NCI-H524 treated with DMSO at 0.1 percent for 48 hours (cell line): Measurements from ENCODE around the gene SLC22A3.
"Not testable (repeated sequence)": the region's sequence is repeated elsewhere in the genome, so short reads cannot be mapped to it uniquely, and the experiment has no call there.

Source experiments
- DNase-seq: peaks from one replicate; lab custom pipeline; 2025; lab: John Stamatoyannopoulos, UW

SLC22A3 gene

DNA sequence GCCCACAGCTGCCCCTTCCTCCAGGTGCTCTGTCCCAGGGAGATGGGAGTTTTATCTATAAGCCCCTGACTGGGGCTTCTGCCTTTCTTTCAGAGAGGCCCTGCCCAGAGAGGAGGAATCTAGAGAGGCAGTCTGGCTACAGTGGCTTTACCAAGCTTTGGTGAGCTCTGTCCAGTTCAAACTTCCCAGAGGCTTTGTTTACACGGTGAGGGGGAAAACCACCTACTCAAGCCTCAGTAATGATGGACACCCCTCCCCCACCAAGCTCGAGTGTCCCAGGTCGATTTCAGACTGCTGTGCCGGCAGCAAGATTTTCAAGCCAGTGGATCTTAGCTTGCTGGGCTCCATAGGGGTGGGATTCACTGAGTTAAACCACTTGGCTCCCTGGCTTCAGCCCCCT, 25.4 kb downstream of the SLC22A3 start:
- not testable (repeated sequence) for DNase-seq

GRCh38 chr6:160374836-160375560, 26.8 kb downstream of the SLC22A3 start:
- no peak for DNase-seq

- no peak for DNase-seq
Measured at GRCh38 chr6:160375561-160375949, 27.4 kb downstream of the SLC22A3 start.

GRCh38 chr6:160376445-160376844, 28.3 kb downstream of the SLC22A3 start:
- DNase-seq = no peak

DNA sequence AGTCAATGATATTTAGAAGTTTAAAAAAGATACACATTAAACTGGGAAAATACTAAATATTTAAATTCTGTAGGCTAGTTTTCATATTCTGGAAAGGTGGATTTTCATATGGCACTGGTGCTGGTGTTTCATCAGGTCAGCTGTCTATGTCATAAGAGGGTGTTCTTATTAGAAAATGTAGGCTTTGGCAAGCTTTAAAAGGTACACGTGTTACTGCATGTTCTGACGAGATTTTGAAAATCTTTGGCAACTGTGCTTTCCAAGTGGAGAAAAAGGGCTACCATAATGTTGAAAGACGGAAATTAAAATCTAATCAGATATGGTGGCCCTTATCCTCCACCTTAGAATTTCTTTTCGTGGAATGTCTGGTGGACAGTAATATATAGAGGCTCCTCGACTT, 30.0 kb downstream of the SLC22A3 start:
- no peak for DNase-seq

- no peak for DNase-seq
Measured at GRCh38 chr6:160378882-160379281, 30.7 kb downstream of the SLC22A3 start.

DNA sequence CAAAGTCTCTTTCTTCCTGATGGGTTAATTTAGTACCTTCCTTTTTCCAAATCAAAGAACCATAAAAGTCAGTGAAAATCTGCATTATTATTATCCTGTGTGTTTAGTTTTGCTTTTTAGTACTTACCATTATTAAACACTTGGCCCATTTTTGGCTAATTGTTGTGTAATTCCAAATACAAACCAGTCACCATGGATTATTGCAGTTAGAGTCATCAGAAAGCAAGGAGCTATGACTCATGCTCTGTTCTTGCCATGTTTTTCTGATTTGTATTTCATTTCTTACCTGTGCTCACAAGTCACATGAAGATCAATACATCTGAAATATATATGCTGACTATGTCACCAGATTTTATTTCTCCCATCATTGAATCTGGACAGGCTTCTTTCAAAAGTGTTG, 31.3 kb downstream of the SLC22A3 start:
- no peak for DNase-seq

DNA sequence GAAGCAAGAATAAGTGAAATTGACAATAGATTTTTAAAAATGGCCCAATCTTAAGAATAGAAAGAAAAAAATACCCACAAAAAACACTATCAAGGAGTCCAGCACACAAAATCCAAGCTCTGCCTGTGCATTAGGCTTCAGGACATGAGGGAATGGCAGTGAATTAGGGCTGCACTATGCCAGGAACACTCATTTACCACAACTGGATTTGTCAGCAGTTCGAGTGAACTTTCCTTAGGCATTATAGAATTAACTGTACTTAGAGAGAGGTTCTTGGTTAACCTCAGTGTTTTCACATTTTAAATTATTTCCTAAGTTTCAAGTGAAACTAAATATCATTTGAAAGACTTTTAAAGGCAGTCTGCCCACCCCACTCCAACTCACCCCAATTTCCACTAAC, 34.8 kb downstream of the SLC22A3 start:
- no peak for DNase-seq

GRCh38 chr6:160386869-160387530, 38.8 kb downstream of the SLC22A3 start:
- no peak for DNase-seq

- DNase-seq = no peak
Measured at GRCh38 chr6:160387916-160388643, 39.9 kb downstream of the SLC22A3 start.

GRCh38 chr6:160388922-160389321, 40.7 kb downstream of the SLC22A3 start:
- no peak for DNase-seq

DNA sequence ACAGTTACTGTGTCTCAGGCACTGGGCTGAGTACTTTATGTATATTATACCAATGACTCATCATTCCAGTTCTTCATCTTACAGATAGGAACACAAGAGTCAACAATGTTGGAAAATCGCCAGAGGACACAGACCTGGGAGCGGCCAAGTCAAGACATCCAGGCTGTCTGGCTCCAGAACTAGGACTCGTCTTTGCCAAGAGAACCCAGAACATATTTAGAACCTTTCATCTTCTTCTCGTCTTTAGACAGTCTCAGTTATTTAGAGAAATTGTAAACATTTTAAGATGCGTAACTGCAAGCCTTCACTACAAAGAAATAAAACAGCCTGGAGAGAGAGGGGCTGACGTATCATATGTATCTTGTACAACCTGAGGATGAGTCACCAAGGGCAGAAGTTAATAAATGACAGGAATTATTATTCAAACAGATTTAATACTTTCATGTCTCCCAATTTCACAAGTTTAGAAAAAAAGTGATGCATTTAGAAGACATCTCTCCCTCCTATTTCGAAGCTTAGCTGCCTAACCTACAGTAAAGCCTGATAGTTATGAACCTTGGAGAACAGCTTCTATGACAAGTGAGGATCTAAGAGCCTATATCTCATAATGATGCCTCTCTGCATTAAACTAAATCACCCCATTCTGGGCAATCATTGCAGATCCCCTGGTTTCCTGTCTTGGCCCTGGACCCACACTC, 43.4 kb downstream of the SLC22A3 start:
- no peak for DNase-seq

- DNase-seq = not testable (repeated sequence)
Measured at GRCh38 chr6:160393442-160393841, 45.3 kb downstream of the SLC22A3 start.

- no peak for DNase-seq
Measured at GRCh38 chr6:160393891-160394653, 45.9 kb downstream of the SLC22A3 start.

- DNase-seq = no peak
Measured at GRCh38 chr6:160394654-160395035, 46.5 kb downstream of the SLC22A3 start.

DNA sequence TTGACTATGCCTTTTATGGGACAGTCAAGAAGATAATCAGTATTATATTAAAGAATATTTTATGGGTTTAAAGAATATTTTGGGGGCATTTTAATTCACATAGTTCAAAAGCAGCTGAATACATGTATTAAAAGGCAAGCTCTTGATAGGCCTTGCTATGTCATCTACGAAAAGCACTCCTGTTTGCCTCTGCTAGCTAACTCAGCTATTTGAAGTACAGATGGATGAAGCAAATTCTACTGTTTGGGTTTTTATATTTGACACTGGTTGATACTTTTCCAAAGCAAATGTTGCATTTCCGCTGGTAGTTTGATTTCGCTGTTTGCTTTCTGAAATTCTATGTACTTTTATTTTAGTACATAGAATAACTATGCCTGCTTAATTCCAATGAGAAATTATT, 47.0 kb downstream of the SLC22A3 start:
- no peak for DNase-seq

DNA sequence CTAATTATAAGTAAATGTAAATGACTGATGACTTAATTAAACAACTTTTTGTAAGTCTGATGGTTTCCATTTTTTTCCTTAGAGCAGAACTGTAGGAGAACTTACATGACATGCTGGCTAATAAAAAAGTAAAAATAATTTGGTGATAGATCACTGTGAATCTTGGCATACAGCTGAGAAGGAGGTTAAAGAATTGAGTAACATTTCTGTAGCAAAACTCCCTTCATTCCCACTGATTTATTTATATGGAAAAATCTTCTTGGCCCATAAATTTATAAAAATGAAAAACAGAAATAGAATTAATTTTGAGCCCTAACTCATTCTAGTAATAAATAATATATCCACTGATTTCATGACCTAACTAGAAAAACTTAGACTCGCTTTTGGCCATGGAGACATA, 48.1 kb downstream of the SLC22A3 start:
- no peak for DNase-seq

DNA sequence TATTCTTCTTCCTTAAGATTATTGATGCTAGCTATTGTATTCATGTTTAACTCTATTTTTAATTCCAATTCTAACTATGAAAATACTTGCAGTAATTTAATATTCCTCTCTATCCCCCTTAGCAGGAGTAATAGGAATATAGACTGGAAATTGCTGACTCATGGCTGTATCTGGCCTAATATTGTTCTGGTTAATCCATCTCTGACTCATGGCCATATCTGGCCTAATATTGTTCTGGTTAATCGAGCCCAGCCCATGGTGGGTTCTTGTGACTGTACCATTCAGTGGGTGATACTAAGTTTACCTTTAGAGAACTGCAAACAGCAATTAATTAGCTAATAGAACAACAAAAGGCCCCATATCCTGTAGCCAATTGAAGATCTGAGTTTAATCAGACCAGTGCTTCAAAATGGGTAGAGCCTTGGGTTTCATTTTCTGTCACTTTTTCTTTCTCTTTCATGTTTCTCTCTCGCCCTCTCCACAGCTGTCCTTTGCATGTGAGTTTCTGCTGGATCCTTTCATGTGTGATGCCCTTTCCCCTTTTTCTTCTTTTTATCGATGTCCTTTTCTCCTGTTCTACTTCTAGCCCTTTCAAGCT, 50.6 kb downstream of the SLC22A3 start:
- DNase-seq = no peak

DNA sequence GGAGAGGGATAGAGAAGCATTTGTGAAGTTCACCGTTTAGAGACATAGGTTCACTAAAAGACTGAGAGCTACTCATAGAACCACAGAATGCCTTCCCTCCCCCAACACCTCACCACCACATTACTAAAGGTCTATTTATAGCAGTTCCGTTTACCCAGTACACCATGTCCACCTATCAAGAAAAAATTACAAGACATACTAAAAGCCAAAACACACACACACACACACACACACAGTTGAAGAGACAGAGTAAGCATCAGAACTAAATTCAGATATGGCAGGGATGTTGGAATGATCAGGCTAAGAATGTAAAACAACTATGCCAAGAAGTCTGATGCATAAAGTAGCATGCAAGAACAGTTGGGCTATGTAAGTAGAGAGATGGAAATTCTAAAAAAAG, 52.3 kb downstream of the SLC22A3 start:
- DNase-seq = no peak

GRCh38 chr6:160408528-160408927, 60.4 kb downstream of the SLC22A3 start:
- no peak for DNase-seq

DNA sequence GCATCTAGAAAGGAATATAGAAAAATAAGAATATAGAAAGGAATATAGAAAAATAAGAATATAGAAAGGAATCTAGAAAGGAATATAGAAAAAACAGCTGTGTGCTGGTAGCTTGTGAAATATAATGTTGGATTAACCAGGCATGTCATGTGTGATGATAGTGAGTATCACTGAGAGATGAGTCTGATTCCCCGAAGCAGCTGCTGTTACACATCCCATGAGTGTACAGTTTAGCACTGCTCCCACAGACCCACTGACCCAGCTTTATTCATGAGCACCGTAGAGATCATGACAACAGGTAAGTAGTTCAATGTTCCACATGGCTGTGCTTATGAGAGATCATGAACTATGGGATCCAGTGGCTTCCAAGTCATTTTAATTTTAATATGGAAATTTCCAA, 64.8 kb downstream of the SLC22A3 start:
- no peak for DNase-seq
